H54 (cell line): ENCODE measurements around the gene SPOCD1.

Experiments used
- DNase-seq: peaks from one replicate; pipeline ENCODE4 v3.0.0; 2011; ENCODE audit warnings: low spot score, mixed read lengths; ENCODE audit not compliant: insufficient read length
- FAIRE-seq: peaks from 3 replicates; lab custom pipeline; 2011; peaks lifted over from hg19 to GRCh38; lab: Jason Lieb, UNC
- POLR2A ChIP-seq: IDR thresholded peaks from 2 replicates; pipeline ENCODE4 v1.6.1; 2011; ENCODE audit warnings: low read depth, mild to moderate bottlenecking, low read length

SPOCD1 gene

GRCh38 chr1:31760471-31761470, 55.1 kb downstream of the SPOCD1 start:
- no peak for TF ChIP-seq POLR2A
- peak; percentile 97 for DNase-seq
- FAIRE-seq = no peak

- no peak for DNase-seq
- no peak for TF ChIP-seq POLR2A
- FAIRE-seq = no peak
These were observed 56.4 kb downstream of the SPOCD1 start for GRCh38 chr1:31759298-31760023.

- no peak for FAIRE-seq
- DNase-seq = no peak
- TF ChIP-seq POLR2A = no peak
These were observed 57.0 kb downstream of the SPOCD1 start for GRCh38 chr1:31758823-31759222.

GRCh38 chr1:31757989-31758388, 57.8 kb downstream of the SPOCD1 start:
- FAIRE-seq = no peak
- DNase-seq = no peak
- TF ChIP-seq POLR2A = no peak

- DNase-seq (no peak), FAIRE-seq (no peak)
- no peak for TF ChIP-seq POLR2A
These were observed 58.6 kb downstream of the SPOCD1 start for GRCh38 chr1:31757204-31757679.

- FAIRE-seq (no peak), DNase-seq (no peak)
- no peak for TF ChIP-seq POLR2A
These were observed 59.2 kb downstream of the SPOCD1 start for GRCh38 chr1:31756578-31756977.

- DNase-seq (no peak), FAIRE-seq (no peak)
- no peak for TF ChIP-seq POLR2A
These were observed 59.9 kb downstream of the SPOCD1 start for GRCh38 chr1:31755850-31756492.

GRCh38 chr1:31755197-31755611, 60.6 kb downstream of the SPOCD1 start:
- DNase-seq (peak; percentile 78), FAIRE-seq (no peak)

GRCh38 chr1:31754397-31754796, 61.4 kb downstream of the SPOCD1 start:
- TF ChIP-seq POLR2A = no peak
- no peak for FAIRE-seq

More at GRCh38 chr1:31755197-31755611, 60.6 kb downstream of the SPOCD1 start:
- TF ChIP-seq POLR2A = no peak

GRCh38 chr1:31753707-31754349, 62.0 kb downstream of the SPOCD1 start:
- no peak for TF ChIP-seq POLR2A
- no peak for FAIRE-seq
- DNase-seq = peak; percentile 78

More at GRCh38 chr1:31754397-31754796, 61.4 kb downstream of the SPOCD1 start:
- no peak for DNase-seq

GRCh38 chr1:31752952-31753475, 62.8 kb downstream of the SPOCD1 start:
- no peak for TF ChIP-seq POLR2A
- DNase-seq = no peak
- FAIRE-seq = no peak

- TF ChIP-seq POLR2A = no peak
- DNase-seq (no peak), FAIRE-seq (no peak)
These were observed 63.6 kb downstream of the SPOCD1 start for GRCh38 chr1:31752258-31752657.

GRCh38 chr1:31751822-31752241, 64.0 kb downstream of the SPOCD1 start:
- TF ChIP-seq POLR2A = no peak
- FAIRE-seq (no peak), DNase-seq (no peak)
